GDM1 (cell line): ENCODE results near the gene TMEM132E.

Source experiments
- DNase-seq: peaks from one replicate; lab custom pipeline; 2025; lab: John Stamatoyannopoulos, UW

TMEM132E gene

GRCh38 chr17:34665150-34665806 is 85.9 kb downstream of the TMEM132E start:
- no peak for DNase-seq

GRCh38 chr17:34665819-34666763 is 86.7 kb downstream of the TMEM132E start:
- no peak for DNase-seq

DNA sequence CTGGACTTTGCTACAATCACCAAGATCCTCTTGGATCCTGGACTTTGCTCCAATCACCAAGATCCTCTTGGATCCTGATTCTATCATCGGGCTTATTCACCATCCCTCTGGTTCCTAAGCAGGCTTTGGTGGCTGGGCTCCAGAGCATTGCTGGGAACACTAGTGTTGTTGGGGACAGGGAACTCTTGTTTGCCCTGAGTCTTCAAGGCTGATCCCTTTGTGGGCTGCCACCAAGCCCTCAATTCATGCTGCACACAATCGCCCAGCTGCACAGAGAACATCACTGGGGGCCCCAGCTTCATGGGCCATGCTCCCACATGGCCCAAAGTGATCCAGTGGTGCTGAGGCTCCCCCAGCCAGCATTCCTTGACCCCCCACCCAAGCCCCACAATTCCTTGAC is 88.3 kb downstream of the TMEM132E start:
- no peak for DNase-seq

- DNase-seq: no peak
Observed at GRCh38 chr17:34668206-34668605, 88.8 kb downstream of the TMEM132E start.

DNA sequence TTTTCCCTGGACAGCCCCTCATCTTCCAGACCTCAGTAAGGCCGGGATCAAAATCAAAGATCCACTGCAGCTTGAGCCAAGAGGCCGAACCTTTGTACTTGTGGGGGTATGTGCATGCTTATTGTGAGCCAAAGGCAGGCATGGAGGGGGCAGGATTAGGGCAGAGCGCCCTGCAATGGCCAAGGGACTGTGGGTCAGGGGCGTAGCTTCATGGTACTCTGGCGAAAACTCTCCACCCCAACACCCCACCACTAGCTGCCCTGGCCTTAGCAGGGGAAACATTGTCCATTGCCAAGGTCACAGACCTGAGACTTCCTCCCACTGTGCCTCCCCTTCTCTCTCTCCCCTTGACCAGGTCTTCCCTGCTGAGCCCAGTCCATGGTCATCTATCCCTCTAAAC is 90.1 kb downstream of the TMEM132E start:
- no peak for DNase-seq

- no peak for DNase-seq
Observed at GRCh38 chr17:34670618-34671017, 91.2 kb downstream of the TMEM132E start.

- no peak for DNase-seq
Observed at GRCh38 chr17:34671191-34671590, 91.8 kb downstream of the TMEM132E start.

DNA sequence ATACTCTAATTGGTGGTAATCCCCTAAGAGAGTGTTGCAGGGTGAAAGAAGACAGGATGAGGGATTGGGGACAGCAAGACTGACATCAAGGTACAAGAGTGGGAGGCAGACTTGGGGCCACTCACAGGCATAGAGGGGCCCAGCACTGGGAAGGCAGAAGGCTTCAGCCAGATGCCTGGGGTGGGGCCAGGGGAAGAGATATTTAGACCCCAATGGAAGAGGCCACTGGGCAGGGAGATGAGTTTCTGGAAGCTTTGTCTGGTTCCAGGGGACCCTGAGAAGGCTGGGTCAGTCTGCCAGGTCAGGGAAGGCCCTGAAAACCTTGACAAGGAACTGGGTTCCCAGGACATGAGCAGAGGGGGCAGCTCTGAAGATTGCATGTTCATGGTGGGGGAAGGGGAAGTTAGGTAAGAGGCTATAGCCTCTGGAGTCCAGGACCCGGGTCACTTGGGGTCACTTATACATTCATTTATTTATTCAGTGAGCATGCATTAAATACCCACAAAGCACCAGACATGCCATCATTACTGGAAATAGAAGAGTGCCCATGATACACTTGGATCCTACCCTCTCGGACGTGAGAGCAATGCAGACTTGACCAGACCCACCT is 92.9 kb downstream of the TMEM132E start:
- no peak for DNase-seq

DNA sequence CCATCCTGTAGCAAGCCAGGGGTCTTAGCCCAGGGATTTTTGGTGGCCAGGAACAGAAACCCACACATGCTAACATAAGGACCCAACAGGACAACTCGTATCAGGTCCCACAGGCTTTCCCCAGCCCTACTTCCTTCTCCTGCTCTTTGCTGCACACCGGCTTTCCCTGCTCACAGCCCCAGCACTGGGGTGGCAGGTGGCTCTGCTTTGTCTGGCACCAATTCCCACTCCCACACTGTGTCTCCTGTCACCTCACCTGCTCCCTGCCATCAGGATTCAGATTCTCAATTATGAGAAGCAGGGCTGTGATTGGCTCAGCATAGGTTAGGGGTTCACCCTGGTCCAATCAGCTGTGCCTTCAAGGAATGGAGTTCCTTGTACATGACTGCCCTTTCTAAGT is 94.1 kb downstream of the TMEM132E start:
- DNase-seq: no peak

DNA sequence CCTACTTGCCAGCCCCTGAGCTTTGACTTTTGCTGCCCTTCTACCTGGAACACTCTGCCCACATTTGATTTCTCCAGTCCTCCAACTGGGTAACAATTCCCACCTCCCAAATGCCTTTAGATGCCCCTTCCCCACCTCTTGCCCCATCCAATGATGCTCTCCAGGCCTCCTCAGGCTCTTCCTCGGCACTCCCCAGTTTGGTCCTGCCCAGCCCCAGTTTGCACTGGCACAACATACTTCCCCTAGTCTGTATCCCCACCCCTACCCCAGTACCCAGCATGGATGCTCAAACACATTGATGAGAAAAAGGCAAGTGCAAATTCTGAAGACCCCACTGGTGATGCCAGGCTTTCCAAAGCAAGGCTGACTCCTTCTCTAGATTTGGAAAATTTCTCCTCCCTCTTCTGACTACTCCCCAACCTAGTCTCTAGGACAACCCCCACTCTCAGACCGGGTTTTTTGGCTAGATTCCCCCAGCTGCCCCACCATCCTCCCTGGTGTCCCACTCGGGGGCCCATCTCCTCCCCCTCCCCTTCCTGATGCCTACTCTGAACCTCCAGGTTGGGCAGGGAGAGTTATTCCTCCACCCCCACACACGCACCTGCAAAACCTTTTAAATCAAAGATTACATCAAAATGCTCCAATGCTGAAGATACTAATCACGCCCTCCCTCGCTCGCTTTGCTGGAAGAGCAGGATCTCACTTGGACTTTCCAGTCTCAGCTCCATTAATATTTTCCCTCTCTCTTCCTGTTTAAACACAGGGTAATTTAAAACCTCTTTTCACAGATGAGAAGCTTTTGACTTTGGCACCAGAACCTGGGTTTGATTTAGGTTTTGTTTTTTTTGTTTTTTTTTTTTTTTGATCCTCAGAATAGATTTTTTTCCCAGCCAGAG is 94.9 kb downstream of the TMEM132E start:
- DNase-seq: no peak

GRCh38 chr17:34675143-34675542 is 95.8 kb downstream of the TMEM132E start:
- no peak for DNase-seq

GRCh38 chr17:34675605-34676004 is 96.2 kb downstream of the TMEM132E start:
- DNase-seq: no peak

- DNase-seq: no peak
Observed at GRCh38 chr17:34680151-34680550, 100.8 kb downstream of the TMEM132E start.

DNA sequence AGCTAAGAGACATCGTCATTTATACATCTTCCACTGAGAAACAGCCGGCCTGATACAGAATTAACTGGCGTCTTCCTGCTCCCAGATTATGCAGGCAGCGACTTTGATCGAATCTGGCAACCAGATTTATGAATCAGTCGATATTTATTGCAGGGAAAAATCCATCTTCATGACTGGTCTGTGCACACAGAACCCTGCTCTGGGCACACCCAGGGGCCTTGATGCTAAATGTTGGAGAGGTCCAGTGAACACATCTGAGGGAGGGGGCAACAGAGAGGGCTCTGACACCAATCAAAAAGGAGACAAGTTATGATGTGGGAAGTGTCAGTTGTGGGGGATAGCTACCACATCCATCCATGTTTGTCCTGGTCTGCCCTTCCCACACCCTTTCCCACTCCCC is 102.9 kb downstream of the TMEM132E start:
- DNase-seq: no peak

DNA sequence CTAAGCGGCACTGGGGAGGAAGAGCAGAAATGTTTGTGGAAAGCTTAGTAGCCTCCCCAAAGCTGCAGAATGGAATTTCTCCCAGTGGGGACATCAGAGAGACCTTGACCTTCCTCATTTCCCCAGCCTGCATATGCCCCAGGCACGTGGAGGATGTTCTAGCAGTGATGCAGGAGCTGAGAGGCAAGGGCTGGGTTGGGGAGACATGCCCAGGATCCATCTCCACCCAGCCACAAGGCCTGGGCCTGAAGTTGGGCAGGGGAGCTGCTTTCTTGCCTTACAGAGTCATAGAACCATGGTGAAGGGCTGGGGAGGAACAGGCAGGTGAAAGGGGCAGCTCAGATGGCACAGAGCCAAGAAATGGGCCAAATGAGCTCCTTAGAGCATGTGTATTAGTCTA is 104.0 kb downstream of the TMEM132E start:
- no peak for DNase-seq
